ENCODE results near the gene RAD51D.

GRCh38 chr17:35068249-35068648 lies 51.4 kb downstream of the RAD51D start:
- TF ChIP-seq CTCF (IDR thresholded peaks at IDR 0.05) (no peak), POLR2AphosphoS5 (IDR thresholded peaks at IDR 0.05) (no peak), POLR2A (IDR thresholded peaks at IDR 0.05; ENCODE audit: low read depth) (no peak), EP300 (IDR thresholded peaks at IDR 0.05) (no peak)
